Stomach (tissue), 4 donors: Measurements from ENCODE around the gene NSFL1C.

Experiments used
- EP300 ChIP-seq: sonication (generic); formaldehyde crosslinking; IDR thresholded peaks from one replicate; pipeline ENCODE4 v1.6.1; 2017; ENCODE audit warnings: antibody characterized with exemption
- POLR2AphosphoS5 ChIP-seq, 3 donors: sonication (generic); formaldehyde crosslinking; IDR thresholded peaks; one replicate each; pipeline ENCODE4 v1.6.1; 2016; ENCODE audit warnings: antibody characterized with exemption in 3 of 3

DNA sequence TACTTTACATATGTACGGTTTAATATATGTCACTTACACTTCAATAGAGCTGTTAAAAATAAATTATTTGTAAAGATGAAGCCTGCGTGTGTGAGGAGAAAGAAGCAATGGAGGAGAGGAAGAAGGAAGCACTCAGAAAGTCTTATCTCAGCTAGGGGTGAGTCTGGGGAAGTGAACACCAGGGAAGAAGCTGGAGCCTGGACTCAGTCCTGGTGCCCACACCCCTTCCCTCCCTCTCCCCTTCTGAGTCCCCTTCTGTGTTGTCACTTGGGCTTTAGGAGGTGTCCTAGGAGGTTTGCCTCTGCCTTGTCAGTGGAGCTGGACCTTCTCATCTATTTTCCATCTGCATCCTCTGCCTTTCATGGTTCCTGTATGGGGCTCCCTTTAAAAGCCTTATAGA is 22.7 kb upstream of the NSFL1C start:
- TF ChIP-seq EP300 (no peak), POLR2AphosphoS5 (IDR thresholded peaks at IDR 0.05) (no peak)
